Stimulated activated naive CD4-positive, alpha-beta T cell treated with Interleukin-2 at 50 U/mL for 16 hours (primary cell): ENCODE results near the gene OOEP.

ENCODE experiments used
- DNase-seq: peaks from one replicate; lab custom pipeline; 2025; lab: John Stamatoyannopoulos, UW

Gene OOEP

GRCh38 chr6:73364549-73364948 is 5.1 kb downstream of the OOEP start:
- DNase-seq = no peak

- no peak for DNase-seq
Observed at GRCh38 chr6:73364121-73364520, 5.6 kb downstream of the OOEP start.

- DNase-seq = no peak
Observed at GRCh38 chr6:73363537-73363875, 6.2 kb downstream of the OOEP start.

GRCh38 chr6:73362869-73363536 is 6.7 kb downstream of the OOEP start:
- no peak for DNase-seq

- DNase-seq = no peak
Observed at GRCh38 chr6:73362358-73362757, 7.3 kb downstream of the OOEP start, which contains the start of gene KHDC3L. Gene KHDC3L (plus strand): TSS chr6:73362658. CDS start chr6:73362730, 72 bp downstream.

- no peak for DNase-seq
Observed at GRCh38 chr6:73353636-73354593, 15.8 kb downstream of the OOEP start, which contains the start of gene DPPA5. Gene DPPA5 (minus strand): TSS chr6:73354276. CDS start chr6:73354225, 51 bp downstream.

- no peak for DNase-seq
Observed at GRCh38 chr6:73349311-73349710, 20.4 kb downstream of the OOEP start.

- DNase-seq = no peak
Observed at GRCh38 chr6:73348550-73349204, 21.0 kb downstream of the OOEP start.

GRCh38 chr6:73343164-73343563 is 26.5 kb downstream of the OOEP start:
- no peak for DNase-seq

GRCh38 chr6:73342174-73342573 is 27.5 kb downstream of the OOEP start:
- DNase-seq = no peak

- no peak for DNase-seq
Observed at GRCh38 chr6:73341335-73341734, 28.4 kb downstream of the OOEP start.

- DNase-seq = no peak
Observed at GRCh38 chr6:73340048-73340447, 29.6 kb downstream of the OOEP start.

- no peak for DNase-seq
Observed at GRCh38 chr6:73339340-73339739, 30.4 kb downstream of the OOEP start.

- DNase-seq = no peak
Observed at GRCh38 chr6:73329201-73329600, 40.5 kb downstream of the OOEP start.

GRCh38 chr6:73328790-73329189 is 40.9 kb downstream of the OOEP start:
- DNase-seq = no peak

GRCh38 chr6:73325656-73326055 is 44.0 kb downstream of the OOEP start:
- DNase-seq = no peak

GRCh38 chr6:73323323-73323722 is 46.4 kb downstream of the OOEP start:
- DNase-seq = no peak
